Type B pancreatic cell (in vitro differentiated cells): ENCODE results near the gene CRKL. TPM values are rescaled to one million over a fixed set of nuclear protein-coding genes. Genes with fewer than 3 reads are reported as not detected.

Source experiments
- DNase-seq: peaks from one replicate; pipeline ENCODE4 v3.0.0; 2021; ENCODE audit warnings: mixed read lengths; ENCODE audit not compliant: unreplicated experiment; ENCODE audit errors: extremely low spot score
- H3K27ac Mint-ChIP-seq: 2 replicates; pipeline ENCODE4 v1.8.0; 2021; ENCODE audit warnings: mild to moderate bottlenecking, mixed read lengths
- H3K27me3 Mint-ChIP-seq: 2 replicates; pipeline ENCODE4 v1.8.0; 2021; ENCODE audit warnings: mixed read lengths
- H3K36me3 Mint-ChIP-seq: 2 replicates; pipeline ENCODE4 v1.8.0; 2021; ENCODE audit warnings: mixed read lengths
- H3K4me1 Mint-ChIP-seq: one replicate; pipeline ENCODE4 v1.8.0; 2021; ENCODE audit warnings: mixed read lengths; ENCODE audit not compliant: unreplicated experiment
- H3K4me3 Mint-ChIP-seq: 2 replicates; pipeline ENCODE4 v1.8.0; 2021; ENCODE audit warnings: mild to moderate bottlenecking, mixed read lengths
- H3K9me3 Mint-ChIP-seq: 2 replicates; pipeline ENCODE4 v1.8.0; 2021; ENCODE audit warnings: mixed read lengths
- total RNA-seq: library from RNA; stranded (reverse); gene quantifications from 2 replicates; pipeline ENCODE4 v1.2.1, GENCODE V29; 2021; ENCODE audit warnings: low replicate concordance
- TF ChIP-seq, protein P1 (sequence below): fragments of 200-600 bp; sonication (generic); conservative IDR thresholded peaks from 2 replicates; pipeline ENCODE4 v1.5.0; 2021; ENCODE audit warnings: antibody characterized with exemption, mild to moderate bottlenecking

The CRKL gene
- total RNA-seq, 1 donor from 2014 or later: 78.1 TPM

DNA sequence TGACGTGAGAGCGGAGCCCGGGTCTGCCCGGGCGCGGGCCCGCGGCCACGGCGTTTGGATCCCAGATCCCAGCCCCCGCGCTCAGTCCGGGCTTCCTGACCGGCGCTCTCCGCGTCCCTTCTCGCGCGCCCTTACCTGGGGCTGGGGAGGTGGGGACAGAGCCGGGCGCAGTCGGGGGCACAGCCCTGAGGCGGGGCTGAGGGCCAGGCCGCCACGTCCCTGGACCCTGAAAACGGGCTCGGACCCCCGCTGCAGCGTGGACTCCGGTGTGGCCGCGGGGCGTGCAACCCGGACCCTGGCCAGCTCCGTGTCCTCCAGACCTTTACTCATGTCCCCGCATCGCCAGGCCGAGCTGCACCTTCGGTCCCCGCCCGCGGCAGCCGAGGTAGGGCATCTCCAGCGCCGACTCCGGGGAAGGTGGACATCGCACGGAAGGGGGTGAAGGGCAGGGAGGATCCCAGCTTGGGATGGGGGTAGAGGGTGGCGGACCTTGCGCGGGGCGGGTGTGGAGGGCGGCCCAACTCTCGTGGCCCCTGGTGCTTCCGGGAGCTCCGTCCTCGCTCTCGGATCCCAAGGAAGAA, 40.0 kb downstream of the CRKL start:
- no peak for DNase-seq

DNA sequence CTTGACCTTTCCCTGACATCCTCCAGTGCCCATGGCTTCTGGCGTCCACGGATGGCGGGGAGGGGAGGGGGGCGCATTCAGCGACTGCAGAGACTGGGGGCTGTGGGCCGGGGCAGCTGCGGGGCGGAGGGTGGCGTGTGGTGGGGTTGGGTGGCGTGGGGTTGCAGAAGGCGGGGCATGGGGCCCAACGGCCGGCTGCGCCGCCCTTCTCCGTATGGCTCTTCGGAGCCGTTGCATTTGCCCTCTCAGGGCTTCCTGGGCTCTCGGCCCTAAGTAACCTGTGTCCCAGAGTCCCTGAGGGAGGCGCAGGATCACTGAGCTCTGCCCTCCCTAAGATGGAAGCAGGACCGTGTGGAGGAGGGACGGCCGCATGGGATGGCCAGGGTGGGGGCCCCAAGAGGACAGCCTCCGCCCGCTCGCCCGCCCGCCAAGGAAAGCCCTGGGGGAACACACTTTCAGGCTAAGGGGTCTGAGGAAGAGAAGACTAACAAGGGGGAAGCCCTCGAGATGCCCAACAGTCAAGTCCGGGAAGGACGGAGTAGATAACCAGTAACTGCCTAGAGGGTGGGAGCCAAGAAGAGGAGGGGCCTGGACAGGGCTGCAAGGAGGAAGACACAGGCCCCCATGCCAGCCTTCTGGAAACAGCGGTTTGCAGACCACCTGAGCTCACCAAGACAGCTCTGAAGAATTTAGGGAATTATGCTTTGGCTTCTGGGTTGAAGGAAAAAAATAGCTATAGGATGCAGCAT, 40.6 kb downstream of the CRKL start:
- Mint-ChIP-seq H3K36me3 (peaks cover 5% of the 10 kb centered on the region), H3K4me1 (no peaks in the 10 kb centered on the region), H3K27ac (peak overlapping the region; percentile 46), H3K27me3 (peaks cover 15% of the 10 kb centered on the region), H3K9me3 (no peaks in the 10 kb centered on the region), H3K4me3 (peak overlapping the region; percentile 80)
- TF ChIP-seq, protein P1, sequence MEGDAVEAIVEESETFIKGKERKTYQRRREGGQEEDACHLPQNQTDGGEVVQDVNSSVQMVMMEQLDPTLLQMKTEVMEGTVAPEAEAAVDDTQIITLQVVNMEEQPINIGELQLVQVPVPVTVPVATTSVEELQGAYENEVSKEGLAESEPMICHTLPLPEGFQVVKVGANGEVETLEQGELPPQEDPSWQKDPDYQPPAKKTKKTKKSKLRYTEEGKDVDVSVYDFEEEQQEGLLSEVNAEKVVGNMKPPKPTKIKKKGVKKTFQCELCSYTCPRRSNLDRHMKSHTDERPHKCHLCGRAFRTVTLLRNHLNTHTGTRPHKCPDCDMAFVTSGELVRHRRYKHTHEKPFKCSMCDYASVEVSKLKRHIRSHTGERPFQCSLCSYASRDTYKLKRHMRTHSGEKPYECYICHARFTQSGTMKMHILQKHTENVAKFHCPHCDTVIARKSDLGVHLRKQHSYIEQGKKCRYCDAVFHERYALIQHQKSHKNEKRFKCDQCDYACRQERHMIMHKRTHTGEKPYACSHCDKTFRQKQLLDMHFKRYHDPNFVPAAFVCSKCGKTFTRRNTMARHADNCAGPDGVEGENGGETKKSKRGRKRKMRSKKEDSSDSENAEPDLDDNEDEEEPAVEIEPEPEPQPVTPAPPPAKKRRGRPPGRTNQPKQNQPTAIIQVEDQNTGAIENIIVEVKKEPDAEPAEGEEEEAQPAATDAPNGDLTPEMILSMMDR: no peak
- DNase-seq: no peak

More for the DNA sequence above, 40.0 kb downstream of the CRKL start:
- no peaks in the 10 kb centered on the region for H3K9me3 Mint-ChIP-seq
- TF ChIP-seq, protein P1: no peak
- peak overlapping the region; percentile 86 for H3K4me3 Mint-ChIP-seq
- H3K4me1 Mint-ChIP-seq: peaks cover 5% of the 10 kb centered on the region
- peaks cover 5% of the 10 kb centered on the region for H3K36me3 Mint-ChIP-seq
- H3K27ac Mint-ChIP-seq: peak overlapping the region; percentile 77
- H3K27me3 Mint-ChIP-seq: peaks cover 15% of the 10 kb centered on the region

DNA sequence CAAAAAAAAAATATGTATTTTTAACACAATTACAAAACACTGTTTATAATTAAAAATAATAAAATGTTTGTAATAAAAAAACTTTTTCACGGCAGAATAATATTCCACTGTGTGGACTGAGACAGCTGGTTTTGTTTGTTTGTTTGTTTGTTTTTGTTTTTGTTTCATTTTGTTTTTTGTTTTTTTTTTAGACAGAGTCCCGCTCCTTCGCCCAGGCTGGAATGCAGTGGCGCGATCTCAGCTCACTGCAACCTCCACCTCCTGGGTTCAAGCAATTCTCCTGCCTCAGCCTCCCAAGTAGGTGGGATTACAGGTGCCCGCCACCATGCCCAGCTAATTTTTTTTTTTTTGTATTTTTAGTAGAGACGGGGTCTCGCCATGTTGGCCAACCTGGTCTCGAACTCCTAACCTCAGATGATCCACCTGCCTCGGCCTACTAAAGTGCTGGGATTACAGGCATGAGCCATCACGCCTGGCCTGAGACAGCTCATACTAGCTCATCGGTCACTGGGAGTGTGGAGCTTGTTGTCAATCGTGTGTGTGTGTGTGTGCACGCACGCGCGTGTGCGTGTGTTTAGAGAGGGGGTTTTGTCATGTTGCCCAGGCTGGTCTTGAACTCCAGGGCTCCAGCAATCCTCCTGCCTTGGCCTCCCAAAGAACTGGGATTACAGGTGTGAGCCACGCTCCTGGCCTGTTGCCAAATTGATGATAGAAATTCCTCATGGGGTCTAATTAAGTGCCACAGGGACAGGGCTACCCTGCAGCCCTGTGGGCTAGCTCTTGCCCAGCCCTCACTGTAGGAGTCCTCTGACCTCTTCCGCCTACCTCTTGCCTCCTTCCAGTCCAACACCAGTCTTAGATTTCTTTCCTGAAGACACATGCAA, 42.6 kb downstream of the CRKL start:
- no peaks in the 10 kb centered on the region for H3K9me3 Mint-ChIP-seq
- peaks cover 9% of the 10 kb centered on the region for H3K4me1 Mint-ChIP-seq
- H3K27ac Mint-ChIP-seq: no peak overlapping the region
- no peak for DNase-seq
- peak overlapping the region; percentile 61 for H3K4me3 Mint-ChIP-seq
- H3K36me3 Mint-ChIP-seq: no peaks in the 10 kb centered on the region
- TF ChIP-seq, protein P1: no peak
- peaks cover 26% of the 10 kb centered on the region for H3K27me3 Mint-ChIP-seq

DNA sequence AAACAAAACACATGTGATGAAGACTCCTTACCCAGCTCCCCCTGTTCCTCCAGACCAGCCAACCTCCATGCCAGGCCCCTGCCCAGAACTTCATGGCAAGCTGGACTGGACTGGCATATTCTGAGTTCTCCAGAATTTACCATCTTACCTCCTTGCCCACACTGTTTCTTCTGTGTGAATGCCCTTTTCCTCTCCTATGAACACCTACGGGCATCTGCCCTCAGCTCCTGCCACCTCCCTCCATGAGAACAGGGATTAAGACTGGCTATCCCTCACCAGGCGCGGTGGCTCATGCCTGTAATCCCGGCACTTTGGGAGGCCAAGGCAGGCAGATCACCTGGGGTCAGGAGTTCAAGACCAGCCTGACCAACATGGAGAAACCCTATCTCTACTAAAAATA, 43.4 kb downstream of the CRKL start:
- H3K27ac Mint-ChIP-seq: no peak overlapping the region
- no peak for DNase-seq
- H3K4me3 Mint-ChIP-seq: peak overlapping the region; percentile 61
- H3K4me1 Mint-ChIP-seq: peaks cover 9% of the 10 kb centered on the region
- no peaks in the 10 kb centered on the region for H3K36me3 Mint-ChIP-seq
- H3K27me3 Mint-ChIP-seq: peaks cover 26% of the 10 kb centered on the region
- H3K9me3 Mint-ChIP-seq: no peaks in the 10 kb centered on the region
- TF ChIP-seq, protein P1: no peak

DNA sequence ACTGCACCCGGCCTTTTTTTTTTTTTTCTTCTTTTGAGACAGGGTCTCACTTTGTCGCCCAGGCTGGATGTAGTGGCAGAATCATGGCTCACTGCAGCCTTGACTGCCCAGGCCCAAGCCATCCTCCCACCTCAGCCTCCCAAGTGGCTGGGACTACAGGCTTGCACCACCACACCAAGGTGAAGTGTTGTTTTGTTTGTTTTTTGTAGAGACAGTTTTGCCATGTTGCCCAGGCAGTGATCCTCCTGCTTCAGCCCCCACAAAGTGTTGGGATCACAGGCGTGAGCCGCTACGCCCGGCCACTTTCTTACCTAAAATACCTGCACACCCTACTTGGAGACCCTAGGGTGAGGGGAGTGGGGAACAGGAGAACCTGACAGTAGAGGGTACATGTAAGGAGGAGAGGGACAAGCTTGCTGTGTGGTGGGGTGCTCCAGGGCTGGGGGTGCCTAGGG, 45.3 kb downstream of the CRKL start:
- Mint-ChIP-seq H3K4me3 (no peak overlapping the region), H3K36me3 (no peaks in the 10 kb centered on the region), H3K27ac (no peak overlapping the region), H3K4me1 (peaks cover 9% of the 10 kb centered on the region), H3K27me3 (peaks cover 21% of the 10 kb centered on the region), H3K9me3 (no peaks in the 10 kb centered on the region)
- DNase-seq: no peak
- TF ChIP-seq, protein P1: no peak
